Measurements from ENCODE around the gene DMKN. TPM values are rescaled to one million over a fixed set of nuclear protein-coding genes. Genes with fewer than 3 reads are reported as not detected.

Gene DMKN
- total and polyA plus RNA-seq, 2 of the 8 experiments (the other 6 are each of a cell fraction or from before 2014, with no cell fraction given) = 290 to 330 TPM

DNA sequence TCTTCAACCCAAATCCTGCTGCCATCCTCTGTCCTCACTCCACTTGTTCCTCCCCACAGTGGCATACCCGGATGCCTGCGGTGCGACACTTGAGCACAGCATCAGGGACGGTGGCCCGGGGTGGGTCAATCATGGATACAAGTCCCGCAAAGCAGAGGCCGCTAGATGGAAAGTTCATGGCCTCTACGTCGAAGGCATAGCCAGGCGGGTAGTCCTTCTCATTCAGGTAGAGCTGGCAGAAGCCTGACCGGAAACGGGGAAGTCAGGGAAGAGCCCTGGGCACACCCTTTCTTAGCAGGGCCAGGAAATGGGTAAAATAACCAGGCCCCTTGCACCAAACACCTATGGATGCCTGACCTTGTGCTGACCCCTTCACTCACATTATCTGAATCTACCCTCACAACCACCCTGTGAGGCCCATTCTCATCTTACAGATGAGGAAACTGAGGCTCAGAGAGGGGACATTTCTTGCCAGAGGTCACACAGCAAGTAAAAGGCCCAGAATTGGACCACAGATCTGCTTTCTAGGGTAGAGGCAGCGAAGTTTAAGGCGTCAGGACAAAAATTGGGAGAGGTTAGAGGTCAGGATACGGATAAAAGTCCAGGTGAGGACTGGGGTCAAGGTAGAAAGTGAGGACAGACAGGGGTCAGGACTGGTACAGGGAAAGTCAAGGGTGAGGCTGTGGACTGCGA, 43.5 kb upstream of the DMKN start:
- Histone ChIP-seq H3K27me3 (replicated peaks in 1 of 4; ENCODE audit: control insufficient read depth in 3 of 4, extremely low read depth in 1 of 4, insufficient read depth in 3 of 4, low read length in 3 of 4) (peaks cover 0 to 16% (median 12%) of the 10 kb centered on the region in 4 experiments; a peak in 5 of 7 replicates), H2BK120ac (replicated peaks; ENCODE audit: low read depth, low read length) (no peak overlapping the region), H2BK5ac (ENCODE audit: low read depth, low read length) (0 out of 2 replicates have a peak overlapping the region, but pooled peaks have one; percentile 47), H3K4ac (replicated peaks; ENCODE audit: insufficient read length, low read depth, low read length) (no peak overlapping the region), H3K79me1 (ENCODE audit: low read depth, low read length) (no peaks in the 10 kb centered on the region), H3K14ac (ENCODE audit: insufficient read length) (no peak overlapping the region), H3K23me2 (ENCODE audit: low read depth, low read length) (peaks cover 4% of the 10 kb centered on the region; the same call in 1 of the 2 replicates), H2BK20ac (ENCODE audit: low read length) (no peak overlapping the region), H2BK12ac (ENCODE audit: low read depth, low read length) (no peak overlapping the region), H3K27ac (ENCODE audit: low read depth, low read length) (no peak overlapping the region), H3K9ac (replicated peaks in 1 of 4; ENCODE audit: extremely low read depth in 1 of 4, low read depth in 3 of 4, low read length in 3 of 4) (no peak overlapping the region; a peak in 1 of 7 replicates), H4K8ac (ENCODE audit: extremely low read depth, insufficient read depth, low read length) (0 out of 2 replicates have a peak overlapping the region, but pooled peaks have one; percentile 48), H2BK15ac (ENCODE audit: low read length) (0 out of 2 replicates have a peak overlapping the region, but pooled peaks have one; percentile 61), H3K23ac (ENCODE audit: insufficient read length) (no peak overlapping the region), H2AFZ (ENCODE audit: low read length) (peak overlapping the region; percentile 91; the same call in 1 of the 2 replicates), H2AK5ac (ENCODE audit: low read depth, low read length) (no peak overlapping the region), H3K79me2 (ENCODE audit: control insufficient read depth in 1 of 2, insufficient read depth in 2 of 2, low read length in 2 of 2) (no peaks in the 10 kb centered on the region), H4K91ac (replicated peaks; ENCODE audit: insufficient read length, low read length) (no peak overlapping the region), H4K20me1 (replicated peaks in 1 of 2; ENCODE audit: control insufficient read depth in 1 of 2, insufficient read depth in 2 of 2, low read length in 2 of 2) (peaks cover 7 to 8% of the 10 kb centered on the region in 2 experiments), H3K4me2 (ENCODE audit: insufficient read depth in 1 of 2, low read depth in 2 of 2, low read length in 2 of 2) (peak overlapping the region; percentile 42 to 92), H3K4me3 (ENCODE audit: extremely low read depth in 1 of 4, insufficient read depth in 2 of 4, low read depth in 3 of 4, low read length in 4 of 4) (peak overlapping the region; percentile 52 to 65 (median 62); a peak in 7 of 8 replicates), H3K36me3 (ENCODE audit: control insufficient read depth in 2 of 4, insufficient read depth in 4 of 4, low read length in 3 of 4) (no peaks in the 10 kb centered on the region), H3K9me3 (ENCODE audit: insufficient read depth in 2 of 2, low read depth in 1 of 2, low read length in 1 of 2) (no peaks in the 10 kb centered on the region; a peak in 1 of 4 replicates), H3K4me1 (replicated peaks in 1 of 4; ENCODE audit: control insufficient read depth in 3 of 4, insufficient read depth in 4 of 4, low read length in 3 of 4) (peaks cover 0 to 6% (median 4%) of the 10 kb centered on the region in 4 experiments; a peak in 3 of 7 replicates), H4K5ac (ENCODE audit: insufficient read length, low read depth, low read length) (no peak overlapping the region), H3K18ac (ENCODE audit: extremely low read depth, low read length) (no peak overlapping the region), H3K56ac (replicated peaks; ENCODE audit: insufficient read length, low read depth, low read length) (no peak overlapping the region)
- no peak for FAIRE-seq
- POLR2A ChIA-PET (ENCODE audit: partially characterized antibody) = interaction anchor here (0.6 to 3.2 kb wide), 12 partner anchors 9 to 208 kb away, joined by 3 to 9 read pairs (median 4); partner anchors contain the start of genes COX6B1 and ETV2
- DNase-seq (ENCODE audit: low read depth in 1 of 2, low spot score in 2 of 2) = no peak
- WGBS, 2 experiments (ENCODE audit: extremely low coverage in 1 of 2, insufficient coverage in 1 of 2, insufficient read length in 1 of 2, insufficient replicate concordance in 2 of 2, low coverage in 1 of 2, low lambda C conversion rate in 2 of 2, missing lambda C conversion rate in 1 of 2) = 81% methylated on average over 16 of the region's 16 CpGs; no CpG with 5 or more reads in 1 of the 2 experiments
- TF ChIP-seq BCL11A (IDR thresholded peaks at IDR 0.05; ENCODE audit: low read depth in 2 of 2, low read length in 2 of 2) = no peak
- 0 out of 4 replicates have a peak, but pooled peaks of 1 of the 2 experiments have one; percentile 6 for TF ChIP-seq HDAC2 (IDR thresholded peaks at IDR 0.05; ENCODE audit: borderline replicate concordance in 1 of 2, low read depth in 2 of 2, low read length in 2 of 2)
- CTCF ChIA-PET (ENCODE audit: partially characterized antibody) = interaction anchor here (1.0 to 7.7 kb wide), 28 partner anchors 8 to 191 kb away, joined by 3 to 90 read pairs (median 5); partner anchors contain the start of genes HAUS5 and PMIS2

Data from H1 (cell line).